ENCODE data around the gene CLCN4.

DNA sequence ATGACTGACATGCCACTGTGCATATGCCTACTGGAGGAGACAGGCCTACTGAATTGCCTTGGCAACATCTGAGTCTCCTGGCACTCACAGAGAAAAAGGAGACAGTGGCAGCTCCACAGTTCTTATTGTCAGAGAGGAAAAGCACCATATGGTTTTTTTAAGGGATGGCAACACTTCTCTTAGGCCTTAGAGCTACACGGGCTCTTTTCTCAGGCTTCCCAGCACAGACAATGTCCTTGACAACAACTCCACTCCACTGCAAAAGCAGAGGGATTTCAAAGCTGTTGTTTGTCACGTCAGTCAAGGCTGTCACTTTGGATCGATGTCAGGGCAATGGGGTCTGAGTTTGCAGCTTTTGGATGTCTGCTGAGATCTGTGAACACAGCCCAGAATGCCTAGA lies 4.7 kb upstream of the CLCN4 start:
- TF ChIP-seq, protein P1, sequence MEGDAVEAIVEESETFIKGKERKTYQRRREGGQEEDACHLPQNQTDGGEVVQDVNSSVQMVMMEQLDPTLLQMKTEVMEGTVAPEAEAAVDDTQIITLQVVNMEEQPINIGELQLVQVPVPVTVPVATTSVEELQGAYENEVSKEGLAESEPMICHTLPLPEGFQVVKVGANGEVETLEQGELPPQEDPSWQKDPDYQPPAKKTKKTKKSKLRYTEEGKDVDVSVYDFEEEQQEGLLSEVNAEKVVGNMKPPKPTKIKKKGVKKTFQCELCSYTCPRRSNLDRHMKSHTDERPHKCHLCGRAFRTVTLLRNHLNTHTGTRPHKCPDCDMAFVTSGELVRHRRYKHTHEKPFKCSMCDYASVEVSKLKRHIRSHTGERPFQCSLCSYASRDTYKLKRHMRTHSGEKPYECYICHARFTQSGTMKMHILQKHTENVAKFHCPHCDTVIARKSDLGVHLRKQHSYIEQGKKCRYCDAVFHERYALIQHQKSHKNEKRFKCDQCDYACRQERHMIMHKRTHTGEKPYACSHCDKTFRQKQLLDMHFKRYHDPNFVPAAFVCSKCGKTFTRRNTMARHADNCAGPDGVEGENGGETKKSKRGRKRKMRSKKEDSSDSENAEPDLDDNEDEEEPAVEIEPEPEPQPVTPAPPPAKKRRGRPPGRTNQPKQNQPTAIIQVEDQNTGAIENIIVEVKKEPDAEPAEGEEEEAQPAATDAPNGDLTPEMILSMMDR (conservative IDR thresholded peaks at IDR 0.05; ENCODE audit: low read length): no peak
- no peak for TF ChIP-seq EZH2phosphoT487 (IDR thresholded peaks at IDR 0.05; ENCODE audit: borderline replicate concordance)
